Esophagus (tissue), 2 donors: ENCODE data around the gene MAP3K6. TPM values are rescaled to one million over a fixed set of nuclear protein-coding genes. Genes with fewer than 3 reads are reported as not detected.

Source experiments
- H3K27ac ChIP-seq, 2 donors: one replicate each; pipeline ENCODE4 v1.5.1; 2013; ENCODE audit warnings: low read depth in 2 of 2, mild to moderate bottlenecking in 2 of 2, inconsistent platforms in 1 of 2, low read length in 1 of 2, moderate library complexity in 1 of 2
- H3K27me3 ChIP-seq, 2 donors: one replicate each; pipeline ENCODE4 v1.6.1; 2013; ENCODE audit warnings: low read length in 2 of 2, control low read depth in 1 of 2, mild to moderate bottlenecking in 1 of 2; ENCODE audit not compliant: insufficient read depth in 2 of 2, control insufficient read depth in 1 of 2
- H3K36me3 ChIP-seq, 2 donors: one replicate each; pipeline ENCODE4 v1.6.1; 2013; ENCODE audit warnings: low read length in 1 of 2; ENCODE audit not compliant: control insufficient read depth in 2 of 2, insufficient read depth in 2 of 2
- H3K4me1 ChIP-seq, 2 donors: one replicate each; pipeline ENCODE4 v1.6.1; 2013; ENCODE audit warnings: low read length in 1 of 2; ENCODE audit not compliant: control insufficient read depth in 2 of 2, insufficient read depth in 2 of 2
- H3K4me3 ChIP-seq, 2 donors: one replicate each; pipeline ENCODE4 v1.5.1; 2013; ENCODE audit warnings: low read length in 2 of 2, mild to moderate bottlenecking in 2 of 2, low read depth in 1 of 2, moderate library complexity in 1 of 2
- H3K9me3 ChIP-seq, 2 donors: one replicate each; pipeline ENCODE4 v1.6.1; 2013; ENCODE audit warnings: mild to moderate bottlenecking in 2 of 2, low read depth in 1 of 2, low read length in 1 of 2, moderate library complexity in 1 of 2; ENCODE audit not compliant: control insufficient read depth in 2 of 2, insufficient read depth in 1 of 2
- WGBS, 2 donors: extraction: QIAGEN DNeasy Blood & Tissue Kit; methylation state at CpG; one replicate each; pipeline ENCODE4 v1.1.7; 2013; 5-methylcytosine and 5-hydroxymethylcytosine counted together
- polyA plus RNA-seq, 2 donors: library from polyadenylated mRNA; stranded (reverse); fragments of 200-250 nt; gene quantifications; one replicate each; pipeline ENCODE4 v1.2.3, GENCODE V29; 2013
- donor health status: healthy with polysubstance abuse.
- donor health status: Bipolar disorder and iron deficiency.

Gene MAP3K6
- polyA plus RNA-seq, 2 donors = 48.5 to 110 TPM

- Histone ChIP-seq H3K36me3 (no peaks in the 10 kb centered on the region), H3K4me3 (no peak overlapping the region), H3K9me3 (no peaks in the 10 kb centered on the region), H3K27ac (no peak overlapping the region), H3K4me1 (peaks cover 9 to 19% of the 10 kb centered on the region in 2 donors), H3K27me3 (no peaks in the 10 kb centered on the region)
- 71 to 78% methylated on average over 4 of the region's 4 CpGs for WGBS, 2 donors
Observed at GRCh38 chr1:27398405-27399149, 31.8 kb upstream of the MAP3K6 start.

GRCh38 chr1:27397749-27398148, 31.0 kb upstream of the MAP3K6 start:
- peaks cover 5 to 11% of the 10 kb centered on the region in 2 donors for H3K4me1 ChIP-seq
- no peak overlapping the region for H3K4me3 ChIP-seq
- H3K36me3 ChIP-seq = no peaks in the 10 kb centered on the region
- no peak overlapping the region for H3K27ac ChIP-seq
- 68 to 70% methylated on average over 7 of the region's 7 CpGs for WGBS, 2 donors
- no peaks in the 10 kb centered on the region for H3K27me3 ChIP-seq
- no peaks in the 10 kb centered on the region for H3K9me3 ChIP-seq

GRCh38 chr1:27397110-27397509, 30.3 kb upstream of the MAP3K6 start:
- no peak overlapping the region for H3K4me3 ChIP-seq
- H3K4me1 ChIP-seq = peaks cover under 1 to 9% of the 10 kb centered on the region in 2 donors
- WGBS, 2 donors = 61 to 64% methylated on average over 3 of the region's 3 CpGs
- no peaks in the 10 kb centered on the region for H3K36me3 ChIP-seq
- H3K27me3 ChIP-seq = no peaks in the 10 kb centered on the region
- H3K9me3 ChIP-seq = no peaks in the 10 kb centered on the region
- H3K27ac ChIP-seq = no peak overlapping the region

GRCh38 chr1:27395441-27396195, 28.9 kb upstream of the MAP3K6 start:
- H3K27ac ChIP-seq = no peak overlapping the region
- H3K9me3 ChIP-seq = no peaks in the 10 kb centered on the region
- WGBS, 2 donors = 3 to 7% methylated on average over 10 of the region's 10 CpGs
- no peaks in the 10 kb centered on the region for H3K27me3 ChIP-seq
- no peak overlapping the region for H3K4me3 ChIP-seq
- peaks cover 2 to 10% of the 10 kb centered on the region in 2 donors for H3K4me1 ChIP-seq
- no peaks in the 10 kb centered on the region for H3K36me3 ChIP-seq

- no peaks in the 10 kb centered on the region for H3K9me3 ChIP-seq
- H3K27ac ChIP-seq = no peak overlapping the region
- H3K36me3 ChIP-seq = no peaks in the 10 kb centered on the region
- WGBS, 2 donors = 67 to 70% methylated on average over 1 of the region's 1 CpG
- H3K27me3 ChIP-seq = no peaks in the 10 kb centered on the region
- H3K4me3 ChIP-seq = no peak overlapping the region
- H3K4me1 ChIP-seq = peaks cover 2 to 9% of the 10 kb centered on the region in 2 donors
Observed at GRCh38 chr1:27394925-27395324, 28.2 kb upstream of the MAP3K6 start.

GRCh38 chr1:27394282-27394658, 27.5 kb upstream of the MAP3K6 start:
- Histone ChIP-seq H3K9me3 (no peaks in the 10 kb centered on the region), H3K27ac (no peak overlapping the region), H3K27me3 (no peaks in the 10 kb centered on the region), H3K4me1 (peaks cover 2 to 7% of the 10 kb centered on the region in 2 donors), H3K4me3 (no peak overlapping the region), H3K36me3 (no peaks in the 10 kb centered on the region)
- WGBS, 2 donors = 95 to 96% methylated on average over 9 of the region's 9 CpGs

- Histone ChIP-seq H3K36me3 (no peaks in the 10 kb centered on the region), H3K9me3 (no peaks in the 10 kb centered on the region), H3K4me3 (no peak overlapping the region), H3K27me3 (no peaks in the 10 kb centered on the region), H3K4me1 (peaks cover 2 to 7% of the 10 kb centered on the region in 2 donors), H3K27ac (no peak overlapping the region)
- 93 to 95% methylated on average over 18 of the region's 18 CpGs for WGBS, 2 donors
Observed at GRCh38 chr1:27393641-27394281, 27.0 kb upstream of the MAP3K6 start.

GRCh38 chr1:27392778-27393635, 26.2 kb upstream of the MAP3K6 start:
- peaks cover 2 to 7% of the 10 kb centered on the region in 2 donors for H3K4me1 ChIP-seq
- 38 to 39% methylated on average over 30 of the region's 30 CpGs for WGBS, 2 donors
- peak overlapping the region; percentile 43 for H3K4me3 ChIP-seq
- H3K9me3 ChIP-seq = no peaks in the 10 kb centered on the region
- H3K36me3 ChIP-seq = no peaks in the 10 kb centered on the region
- H3K27me3 ChIP-seq = no peaks in the 10 kb centered on the region
- peak overlapping the region in 1 of 2 donors; percentile 53 for H3K27ac ChIP-seq
